Mucosa of stomach (tissue), 1 donor: Measurements from ENCODE around the gene GUCY2F.

Experiments used
- H3K27me3 ChIP-seq: one replicate; pipeline ENCODE4 v1.7.0; 2013; ENCODE audit warnings: mild to moderate bottlenecking, low read length; ENCODE audit not compliant: control insufficient read depth, insufficient read depth
- H3K36me3 ChIP-seq: one replicate; pipeline ENCODE4 v1.7.0; 2013; ENCODE audit warnings: low read length; ENCODE audit not compliant: control insufficient read depth, insufficient read depth
- H3K4me1 ChIP-seq: one replicate; pipeline ENCODE4 v1.7.0; 2013; ENCODE audit warnings: mild to moderate bottlenecking, low read length; ENCODE audit not compliant: control insufficient read depth, insufficient read depth
- H3K4me3 ChIP-seq: one replicate; pipeline ENCODE4 v1.7.0; 2013; ENCODE audit warnings: low read length
- H3K9ac ChIP-seq: one replicate; pipeline ENCODE4 v1.7.0; 2013; ENCODE audit warnings: mild to moderate bottlenecking, low read length, moderate library complexity
- H3K9me3 ChIP-seq: one replicate; pipeline ENCODE4 v1.7.0; 2013; ENCODE audit warnings: mild to moderate bottlenecking, low read length, moderate library complexity; ENCODE audit not compliant: control insufficient read depth
- donor health status: Pancreatic carcinoma.

Gene GUCY2F

DNA sequence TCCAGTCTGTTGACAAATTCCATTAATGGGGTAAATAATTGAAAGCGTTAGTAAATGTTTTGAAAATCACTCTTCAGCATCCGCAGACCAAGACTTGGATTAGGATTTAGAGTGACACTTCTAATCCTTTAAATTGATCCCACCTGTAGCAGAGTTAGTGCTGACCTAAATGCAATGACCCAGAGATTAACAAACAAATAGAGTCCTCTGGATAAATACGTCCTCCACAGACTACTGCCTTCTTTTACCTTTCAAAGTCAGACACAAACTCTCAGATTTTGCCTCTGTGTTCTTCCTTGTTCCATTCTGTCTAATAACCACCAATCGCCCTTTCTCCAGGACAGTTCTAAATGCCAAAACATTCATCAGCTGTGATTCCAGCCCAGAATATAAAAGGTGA, at the start of gene GUCY2F:
Gene GUCY2F, minus strand, starts transcription at position 101 of the 400 bp plus-strand sequence. CDS start 6,150 bp downstream, outside the sequence.
- no peaks in the 10 kb centered on the region for H3K36me3 ChIP-seq
- no peak within 1 kb of the TSS for H3K9ac ChIP-seq
- no peaks in the 10 kb centered on the region for H3K27me3 ChIP-seq
- no peaks in the 10 kb centered on the region for H3K9me3 ChIP-seq
- H3K4me1 ChIP-seq: no peaks in the 10 kb centered on the region
- no peak within 1 kb of the TSS for H3K4me3 ChIP-seq

DNA sequence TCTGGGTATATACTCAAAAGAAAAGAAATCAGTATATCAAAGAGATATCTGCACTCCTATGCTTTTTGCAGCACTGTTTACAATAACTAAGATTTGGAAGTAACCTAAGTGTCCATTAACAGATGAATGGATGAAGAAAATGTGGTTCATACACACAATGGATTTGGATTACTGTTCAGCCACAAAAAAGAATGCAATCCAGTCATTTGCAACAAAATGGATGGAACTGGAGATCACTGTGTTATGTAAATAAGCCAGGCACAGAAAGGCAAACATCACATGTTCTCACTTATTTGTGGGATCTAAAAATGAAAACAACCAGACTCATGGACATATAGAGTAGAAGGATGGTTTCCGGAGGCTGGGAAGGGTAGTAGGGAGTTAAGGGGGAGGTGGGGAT, 37.1 kb upstream of the GUCY2F start:
- Histone ChIP-seq H3K4me3 (no peak overlapping the region), H3K9ac (no peak overlapping the region), H3K27me3 (no peaks in the 10 kb centered on the region), H3K4me1 (no peaks in the 10 kb centered on the region), H3K36me3 (no peaks in the 10 kb centered on the region), H3K9me3 (no peaks in the 10 kb centered on the region)

DNA sequence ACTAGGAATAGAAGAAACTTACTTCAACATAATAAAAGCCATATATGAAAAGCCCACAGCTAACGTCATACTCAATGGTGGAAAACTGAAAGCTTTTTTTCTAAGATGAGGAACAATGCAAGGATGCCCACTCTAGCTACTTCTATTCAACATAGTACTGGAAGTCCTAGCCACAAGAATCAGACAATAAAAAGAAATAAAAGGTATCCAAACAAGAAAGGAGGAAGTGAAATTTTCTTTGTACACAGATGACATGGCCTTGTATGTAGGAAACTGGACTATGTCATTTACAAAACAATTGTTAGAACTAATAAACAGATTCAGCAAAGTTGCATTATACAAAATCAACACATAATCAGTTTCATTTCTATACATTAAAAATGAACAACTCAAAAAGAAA, 29.2 kb upstream of the GUCY2F start:
- H3K4me1 ChIP-seq: no peaks in the 10 kb centered on the region
- no peaks in the 10 kb centered on the region for H3K9me3 ChIP-seq
- H3K4me3 ChIP-seq: no peak overlapping the region
- H3K36me3 ChIP-seq: no peaks in the 10 kb centered on the region
- no peak overlapping the region for H3K9ac ChIP-seq
- H3K27me3 ChIP-seq: no peaks in the 10 kb centered on the region

DNA sequence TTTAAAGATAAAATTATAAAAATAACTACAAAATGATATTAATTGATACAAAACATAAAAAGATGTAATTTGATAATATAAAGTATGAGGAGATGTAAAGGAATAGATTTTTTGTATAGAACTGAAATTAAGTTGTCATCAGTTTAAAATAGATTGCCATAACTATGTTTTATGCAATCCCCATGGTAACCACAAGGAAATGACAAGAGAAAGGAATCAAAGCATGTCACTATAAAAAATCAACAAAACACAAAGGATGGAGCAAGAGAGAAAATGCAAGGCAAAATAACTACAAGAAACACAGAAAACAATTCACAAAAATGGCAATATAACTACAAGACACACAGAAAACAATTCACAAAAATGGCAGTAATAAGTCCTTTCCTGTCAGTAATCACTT, 27.0 kb upstream of the GUCY2F start:
- no peaks in the 10 kb centered on the region for H3K9me3 ChIP-seq

DNA sequence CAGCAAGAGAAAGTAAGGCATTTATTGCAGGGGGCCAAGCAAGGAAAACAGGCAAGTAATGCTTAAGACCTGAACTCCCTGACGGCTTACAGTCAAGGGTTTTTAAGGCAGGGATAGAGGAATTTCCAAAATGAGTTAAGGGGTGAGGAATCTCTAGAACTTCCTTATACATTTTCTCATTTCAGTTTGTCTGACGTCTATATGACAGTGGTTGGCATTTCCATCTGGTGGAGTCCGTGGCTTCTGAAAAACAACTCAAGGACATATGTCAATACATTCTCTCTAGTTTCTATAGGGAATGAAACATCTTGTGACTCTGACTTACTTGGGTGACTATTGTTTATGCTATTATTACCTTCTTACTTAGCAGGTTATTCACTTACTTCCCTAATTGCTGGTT, 19.3 kb upstream of the GUCY2F start:
- H3K27me3 ChIP-seq: no peaks in the 10 kb centered on the region
- no peaks in the 10 kb centered on the region for H3K36me3 ChIP-seq
- no peaks in the 10 kb centered on the region for H3K9me3 ChIP-seq
- no peak overlapping the region for H3K9ac ChIP-seq
- no peak overlapping the region for H3K4me3 ChIP-seq
- no peaks in the 10 kb centered on the region for H3K4me1 ChIP-seq

More for the DNA sequence above, 27.0 kb upstream of the GUCY2F start:
- Histone ChIP-seq H3K36me3 (no peaks in the 10 kb centered on the region), H3K27me3 (no peaks in the 10 kb centered on the region), H3K4me3 (no peak overlapping the region), H3K4me1 (no peaks in the 10 kb centered on the region), H3K9ac (no peak overlapping the region)

DNA sequence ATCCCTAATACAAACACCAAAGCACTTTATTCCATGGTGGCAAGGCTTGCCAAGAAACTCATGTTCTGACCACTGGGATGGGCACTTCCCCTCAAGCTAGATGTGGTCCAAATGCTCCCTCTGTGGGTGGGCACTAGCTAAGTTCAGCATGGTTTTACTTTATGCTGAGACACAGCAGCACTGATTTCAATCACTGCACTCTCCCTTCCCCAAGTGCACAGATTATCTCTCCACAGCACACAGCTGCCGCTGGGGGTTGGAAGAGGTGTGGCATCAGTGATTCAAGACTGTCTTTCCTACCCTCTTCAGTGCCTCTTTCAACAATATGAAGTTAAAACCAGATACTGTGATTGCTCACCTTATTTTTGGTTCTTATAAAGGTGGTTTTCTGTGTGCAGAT, 16.5 kb upstream of the GUCY2F start:
- no peaks in the 10 kb centered on the region for H3K4me1 ChIP-seq
- no peak overlapping the region for H3K4me3 ChIP-seq
- no peaks in the 10 kb centered on the region for H3K27me3 ChIP-seq
- no peaks in the 10 kb centered on the region for H3K36me3 ChIP-seq
- H3K9me3 ChIP-seq: no peaks in the 10 kb centered on the region
- H3K9ac ChIP-seq: no peak overlapping the region

DNA sequence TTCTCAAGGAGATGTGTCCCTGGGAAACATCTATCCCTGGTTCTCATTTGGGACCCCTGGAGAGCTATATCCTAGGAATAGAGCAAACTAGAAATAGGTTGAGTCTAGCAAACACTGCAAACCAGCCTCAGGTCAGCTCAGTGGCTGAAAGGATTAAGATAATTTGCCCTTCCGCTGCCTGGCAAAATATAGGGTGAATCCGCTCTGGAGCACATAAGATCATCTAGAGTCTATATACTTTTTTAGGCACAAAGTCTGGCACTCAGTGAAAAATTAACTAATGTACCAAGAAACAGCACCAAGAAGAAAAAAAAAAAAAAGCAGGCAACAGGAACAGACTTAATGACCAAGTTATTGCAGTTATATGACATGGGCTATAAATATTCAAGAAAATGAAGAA, 7.3 kb upstream of the GUCY2F start:
- no peaks in the 10 kb centered on the region for H3K9me3 ChIP-seq
- no peak overlapping the region for H3K4me3 ChIP-seq
- no peaks in the 10 kb centered on the region for H3K4me1 ChIP-seq
- H3K9ac ChIP-seq: no peak overlapping the region
- H3K36me3 ChIP-seq: no peaks in the 10 kb centered on the region
- H3K27me3 ChIP-seq: no peaks in the 10 kb centered on the region

DNA sequence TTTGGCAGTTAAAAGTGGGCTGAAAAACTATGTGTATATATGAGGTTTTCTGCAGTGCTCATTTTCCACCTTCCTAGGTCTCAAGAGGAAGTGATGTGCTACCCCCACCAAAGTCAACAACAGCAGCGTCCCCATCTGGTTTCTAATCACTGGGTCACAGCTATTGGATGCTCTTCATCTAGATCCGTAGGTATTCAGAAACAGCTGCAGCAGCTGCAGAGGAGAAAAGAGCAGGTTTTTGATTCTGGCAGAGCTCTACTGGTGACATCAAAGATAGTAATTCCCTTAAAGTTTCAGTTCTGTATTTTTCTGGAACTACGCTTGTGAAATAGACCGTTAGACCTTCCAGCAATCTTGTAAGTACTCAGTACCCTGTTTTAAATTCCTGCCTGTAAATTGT, 5.8 kb upstream of the GUCY2F start:
- Histone ChIP-seq H3K4me1 (no peaks in the 10 kb centered on the region), H3K27me3 (no peaks in the 10 kb centered on the region), H3K4me3 (no peak overlapping the region), H3K9me3 (no peaks in the 10 kb centered on the region), H3K9ac (no peak overlapping the region), H3K36me3 (no peaks in the 10 kb centered on the region)

DNA sequence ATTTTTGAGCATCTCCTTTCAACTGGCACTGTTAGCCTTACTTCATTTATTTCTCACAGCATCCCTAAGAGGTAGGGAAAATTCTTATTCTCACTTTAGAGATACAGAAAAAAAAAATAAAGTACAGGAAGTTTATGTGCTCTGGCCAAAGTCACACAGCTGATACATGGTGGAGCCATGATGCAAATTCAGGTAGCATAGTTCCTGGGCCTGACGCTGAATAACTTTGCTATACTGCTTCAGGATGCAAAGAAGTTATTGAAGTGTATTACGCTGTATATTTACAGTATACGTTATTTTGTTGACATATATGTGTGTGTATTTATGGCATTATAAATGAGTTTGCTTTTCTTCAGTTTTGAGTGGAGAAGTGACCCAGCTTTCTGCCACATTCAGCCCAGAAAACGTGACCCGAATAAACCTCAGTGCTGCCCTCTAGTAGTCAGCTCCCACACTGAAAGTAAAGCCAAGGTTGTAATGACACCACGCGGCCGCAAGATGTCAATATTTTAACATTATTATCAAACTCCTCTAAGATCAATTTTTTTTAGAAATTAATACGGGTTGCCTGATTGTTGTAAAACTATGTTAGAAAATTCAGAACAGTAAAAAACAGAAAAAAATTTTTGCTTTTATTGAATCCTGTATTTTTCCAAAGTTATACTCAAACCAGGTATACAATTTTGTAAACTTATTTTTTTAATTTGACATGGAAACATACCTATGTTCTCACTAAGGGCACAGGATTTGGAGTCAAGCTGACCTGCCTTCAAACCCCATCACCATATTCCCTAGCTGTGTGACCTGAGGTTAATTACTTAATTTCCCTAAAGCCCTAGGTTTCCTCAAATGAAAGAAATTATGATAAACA, 3.8 kb upstream of the GUCY2F start:
- Histone ChIP-seq H3K9me3 (no peaks in the 10 kb centered on the region), H3K4me3 (no peak overlapping the region), H3K4me1 (no peaks in the 10 kb centered on the region), H3K9ac (no peak overlapping the region), H3K27me3 (no peaks in the 10 kb centered on the region), H3K36me3 (no peaks in the 10 kb centered on the region)

DNA sequence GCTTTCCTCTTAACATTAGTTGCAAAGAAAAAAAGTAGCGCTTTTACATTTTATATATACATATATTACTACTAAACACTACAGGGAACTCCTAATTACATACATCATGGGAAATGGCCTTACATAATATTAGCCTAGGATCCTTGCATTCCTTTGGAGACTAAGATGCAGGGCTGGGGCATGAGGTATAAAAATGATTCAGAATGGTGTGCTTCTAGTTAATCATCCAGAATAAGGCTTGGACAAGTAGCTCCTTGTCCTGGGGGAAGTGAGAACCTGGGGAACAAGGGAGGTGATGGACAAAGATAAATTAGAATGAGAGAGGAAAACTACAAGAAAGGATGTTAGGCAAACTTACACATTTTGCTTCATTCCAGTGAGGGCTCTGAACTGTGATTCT, 3.0 kb upstream of the GUCY2F start:
- H3K9ac ChIP-seq: no peak overlapping the region
- no peaks in the 10 kb centered on the region for H3K36me3 ChIP-seq
- H3K27me3 ChIP-seq: no peaks in the 10 kb centered on the region
- H3K4me3 ChIP-seq: no peak overlapping the region
- no peaks in the 10 kb centered on the region for H3K4me1 ChIP-seq
- no peaks in the 10 kb centered on the region for H3K9me3 ChIP-seq

DNA sequence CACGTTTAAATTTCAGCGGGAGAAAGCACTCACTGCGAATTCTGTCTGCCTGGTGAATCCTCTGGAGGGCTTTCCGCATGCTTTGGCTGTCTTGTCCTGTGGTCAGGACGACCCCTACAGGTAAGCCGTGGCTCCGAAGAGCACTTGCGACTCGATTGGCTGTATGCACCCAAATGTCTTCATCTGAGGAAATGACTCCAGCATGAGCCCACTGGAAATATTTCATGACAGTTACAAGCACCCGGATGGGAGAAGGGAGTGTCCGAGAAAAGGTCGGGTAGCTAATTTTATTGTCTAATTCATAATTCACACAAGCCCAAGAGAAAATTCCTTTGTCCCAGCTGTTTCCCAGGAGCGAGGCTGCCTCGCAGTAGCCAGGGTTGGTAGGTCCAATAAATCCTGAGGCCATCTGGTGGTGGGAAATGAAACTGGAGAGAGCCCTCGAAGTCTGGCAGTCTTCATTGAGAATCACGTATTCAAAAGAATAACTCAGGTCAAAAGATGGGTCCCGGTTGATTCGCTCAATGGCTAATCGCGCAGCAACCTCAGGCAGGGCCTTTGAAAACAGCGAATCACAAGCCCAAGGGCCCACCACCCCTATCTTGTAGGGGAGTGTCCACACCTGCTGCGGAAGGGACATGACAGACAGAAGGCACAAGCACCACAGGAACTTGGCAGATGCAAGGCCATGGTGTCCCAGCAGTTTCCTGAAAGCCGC, 6.6 kb downstream of the GUCY2F start:
- Histone ChIP-seq H3K9ac (no peak overlapping the region), H3K36me3 (no peaks in the 10 kb centered on the region), H3K27me3 (peaks cover 3% of the 10 kb centered on the region), H3K4me3 (no peak overlapping the region), H3K4me1 (no peaks in the 10 kb centered on the region), H3K9me3 (no peaks in the 10 kb centered on the region)

DNA sequence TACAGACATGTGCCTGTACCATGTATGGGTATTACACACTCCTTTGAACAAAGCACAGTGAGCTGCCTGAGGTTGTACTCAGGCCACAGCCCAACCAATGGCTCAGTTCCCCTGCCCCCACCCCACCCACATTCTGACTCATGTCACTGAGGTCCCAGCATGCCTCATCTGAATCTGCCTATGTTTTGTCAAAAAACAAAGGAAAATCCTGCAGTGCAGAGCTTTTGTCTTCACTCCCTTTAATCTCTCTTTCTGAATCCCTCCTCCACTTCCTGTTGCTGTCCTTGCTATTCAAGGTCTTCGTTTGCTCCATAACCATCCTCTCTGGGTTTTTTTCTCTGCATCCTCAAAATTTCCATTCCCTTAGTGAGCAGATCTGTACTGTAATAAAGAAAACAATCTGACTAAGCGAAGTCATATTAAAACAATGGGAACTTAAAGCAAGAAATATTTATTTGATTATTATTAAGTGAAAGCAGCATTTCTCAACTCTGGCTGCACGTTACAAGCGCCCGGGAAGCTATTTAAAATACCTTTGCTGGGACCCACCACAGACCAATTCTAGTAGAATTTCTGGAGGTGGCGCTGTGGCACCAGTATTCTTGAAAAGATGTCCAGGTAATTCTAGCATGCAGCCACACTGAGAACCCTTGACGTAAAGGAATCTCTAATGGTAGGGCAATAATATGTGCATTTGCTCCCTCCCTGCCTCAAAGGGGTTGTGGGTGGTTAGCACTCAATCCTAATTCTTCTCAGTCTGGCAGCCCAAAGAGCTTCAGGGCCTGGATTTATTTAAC, 8.7 kb downstream of the GUCY2F start:
- H3K9ac ChIP-seq: no peak overlapping the region
- H3K36me3 ChIP-seq: no peaks in the 10 kb centered on the region
- no peak overlapping the region for H3K4me3 ChIP-seq
- no peaks in the 10 kb centered on the region for H3K9me3 ChIP-seq
- peaks cover 3% of the 10 kb centered on the region for H3K27me3 ChIP-seq
- no peaks in the 10 kb centered on the region for H3K4me1 ChIP-seq
